HG03460 (cell line): ENCODE results near the gene NUCKS1.
"Not testable (repeated sequence)": the region's sequence is repeated elsewhere in the genome, so short reads cannot be mapped to it uniquely, and the experiment has no call there.

Experiments
- ATAC-seq: cut with Tn5 transposase; IDR thresholded peaks from one replicate; pipeline ENCODE4 v1.9.1; 2021; ENCODE audit not compliant: unreplicated experiment

NUCKS1 gene

GRCh38 chr1:205733438-205734175 lies 16.4 kb downstream of the NUCKS1 start:
- no peak for ATAC-seq

DNA sequence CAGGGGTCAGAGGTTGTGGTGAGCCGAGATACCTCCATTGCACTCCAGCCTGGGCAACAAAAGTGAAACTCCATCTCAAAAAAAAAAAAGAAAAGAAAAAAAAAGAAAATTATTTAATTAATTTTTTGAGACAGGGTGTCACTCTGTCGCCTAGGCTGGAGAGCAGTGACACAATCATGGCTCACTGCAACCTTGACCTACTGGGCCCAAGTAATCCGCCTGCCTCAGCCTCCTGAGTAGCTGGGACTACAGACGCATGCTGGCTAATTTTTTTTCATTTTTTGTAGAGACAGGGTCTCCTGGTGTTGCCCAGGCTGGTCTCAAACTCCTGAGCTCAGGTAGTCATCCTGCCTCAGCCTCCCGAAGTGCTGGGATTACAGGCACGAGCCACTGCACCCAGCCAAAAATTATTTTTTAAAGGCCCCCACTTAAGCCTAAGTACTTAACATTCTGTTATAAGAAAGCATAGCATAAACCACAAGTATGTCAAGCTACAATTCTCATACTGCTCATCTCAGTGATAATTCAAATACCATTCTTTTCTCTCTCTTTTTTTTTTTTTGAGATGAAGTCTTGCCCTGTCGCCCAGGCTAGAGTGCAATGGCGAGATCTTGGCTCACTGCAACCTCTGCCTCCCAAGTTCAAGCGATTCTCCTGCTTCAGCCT lies 19.9 kb downstream of the NUCKS1 start:
- no peak for ATAC-seq

GRCh38 chr1:205726619-205727125 lies 23.3 kb downstream of the NUCKS1 start:
- no peak for ATAC-seq

DNA sequence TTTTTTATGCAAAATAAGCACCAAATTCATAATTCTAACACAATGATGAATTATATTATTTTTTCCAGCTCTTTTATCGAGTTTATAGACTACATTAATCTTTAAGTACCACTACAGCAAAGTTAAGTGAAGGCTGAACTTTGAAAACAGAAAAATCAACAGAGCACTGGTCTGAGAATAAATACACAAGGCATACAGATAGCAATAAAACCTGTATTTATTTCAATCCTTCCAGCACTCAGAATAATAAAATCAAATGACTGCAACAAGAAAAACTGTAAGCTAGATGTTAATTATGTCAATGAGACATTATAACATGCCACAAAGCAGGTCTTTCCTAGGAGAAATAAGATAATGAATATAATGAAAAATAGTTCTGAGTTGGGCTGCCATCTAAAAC lies 24.5 kb downstream of the NUCKS1 start:
- no peak for ATAC-seq

DNA sequence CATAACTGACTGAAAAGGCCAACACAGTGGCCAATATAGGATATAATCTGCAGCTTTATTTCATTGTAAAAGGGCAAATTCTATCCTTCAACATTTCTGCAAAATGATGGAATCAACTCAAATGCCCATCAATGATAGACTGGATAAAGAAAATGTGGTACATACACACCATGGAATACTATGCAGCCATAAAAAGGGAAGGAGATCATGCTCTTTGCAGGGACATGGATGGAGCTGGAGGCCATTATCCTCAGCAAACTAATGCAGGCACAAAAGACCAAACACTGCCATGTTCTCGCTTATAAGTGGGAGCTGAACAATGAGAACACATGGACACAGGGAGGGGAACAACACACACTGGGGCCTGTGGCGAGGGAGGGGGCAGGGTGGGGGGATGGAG lies 29.2 kb downstream of the NUCKS1 start:
- not testable (repeated sequence) for ATAC-seq

DNA sequence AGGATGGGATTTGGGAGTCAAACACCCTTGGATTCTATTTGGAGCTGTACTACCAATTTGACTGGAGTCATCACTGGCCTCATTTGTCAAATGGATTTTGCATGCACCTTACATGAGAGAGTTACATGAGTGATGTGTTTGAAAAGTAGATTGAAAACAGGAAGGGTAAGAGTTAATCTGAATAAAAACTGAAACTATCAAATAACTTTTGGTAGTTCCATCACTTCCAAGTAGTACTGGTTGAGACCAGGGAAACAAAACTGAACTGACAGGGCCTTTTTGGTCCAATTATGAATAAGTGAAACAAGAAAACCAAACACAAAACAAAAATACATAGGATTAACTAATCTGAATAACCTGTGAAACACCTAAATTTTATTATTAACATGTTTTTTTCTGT lies 30.2 kb downstream of the NUCKS1 start:
- ATAC-seq = no peak

- no peak for ATAC-seq
These were observed 31.0 kb downstream of the NUCKS1 start for GRCh38 chr1:205719015-205719414.

DNA sequence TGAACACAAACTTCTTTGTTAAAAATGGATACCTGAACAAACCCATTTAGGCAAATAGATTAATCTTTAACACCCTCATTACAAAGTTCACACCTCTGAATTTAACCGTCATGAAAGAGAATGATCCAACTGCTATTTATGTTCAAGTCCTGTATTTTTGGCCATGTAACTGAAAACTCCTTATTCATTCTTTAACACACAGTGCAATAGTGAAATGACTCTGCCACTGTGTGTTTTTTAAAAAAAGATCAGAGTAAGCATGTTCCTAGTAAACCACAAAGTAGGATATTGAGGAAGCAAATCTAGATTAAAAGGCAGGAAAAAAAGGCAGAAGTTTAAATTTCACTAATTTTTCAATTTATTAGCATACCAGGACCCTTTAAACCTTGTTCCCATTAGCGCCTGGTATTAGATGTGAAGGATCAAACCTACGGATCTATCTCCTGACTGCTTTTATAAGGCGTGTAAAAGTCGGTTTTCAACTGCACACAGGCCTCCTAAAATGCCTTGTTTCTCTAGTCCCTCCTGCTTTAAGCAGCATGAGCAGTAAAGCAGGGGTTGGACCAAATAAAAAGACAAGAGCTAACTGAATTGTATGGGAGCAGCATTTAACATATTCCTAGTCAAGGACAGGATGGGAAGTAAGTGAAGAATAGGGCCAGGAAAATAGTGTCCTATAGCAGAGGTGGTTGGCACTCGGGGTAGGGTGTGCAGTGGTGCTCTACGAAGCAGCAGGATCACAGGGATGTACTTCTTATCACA lies 33.4 kb downstream of the NUCKS1 start:
- no peak for ATAC-seq

DNA sequence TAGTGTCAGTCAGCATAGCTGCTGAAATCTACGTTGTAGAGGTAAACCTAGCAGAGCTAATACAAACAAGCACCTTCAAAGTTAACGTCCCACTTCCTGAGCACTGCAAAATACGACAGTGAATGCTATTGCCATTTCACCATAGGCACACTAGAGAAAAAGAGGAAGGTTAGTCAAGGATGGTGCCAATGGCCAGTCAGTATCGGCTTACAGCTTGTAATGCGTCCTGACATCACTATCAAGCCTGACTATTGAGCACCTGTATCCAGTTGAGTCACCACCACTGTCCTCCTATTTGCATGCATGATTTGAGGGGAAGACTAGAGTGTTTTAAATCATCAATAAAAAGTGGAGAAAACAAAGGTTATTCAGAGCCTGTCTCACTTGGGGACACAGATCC lies 34.4 kb downstream of the NUCKS1 start:
- ATAC-seq = no peak

DNA sequence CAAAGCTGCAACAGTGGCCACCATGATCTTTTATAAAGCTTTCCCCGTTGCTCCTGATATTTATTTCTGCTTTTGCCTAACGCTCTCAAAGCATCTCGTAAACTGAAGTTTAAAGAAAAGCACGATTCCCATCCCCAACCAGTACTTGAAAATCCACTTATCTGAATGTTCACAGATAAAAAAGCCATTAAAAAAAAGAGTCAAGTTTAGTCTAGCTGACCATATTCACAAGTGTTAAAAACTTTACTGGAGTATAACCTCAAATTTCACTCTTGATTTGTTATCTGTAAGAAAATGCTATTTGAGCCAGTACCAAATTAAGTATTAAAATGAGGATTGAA lies 35.1 kb downstream of the NUCKS1 start:
- ATAC-seq = no peak

DNA sequence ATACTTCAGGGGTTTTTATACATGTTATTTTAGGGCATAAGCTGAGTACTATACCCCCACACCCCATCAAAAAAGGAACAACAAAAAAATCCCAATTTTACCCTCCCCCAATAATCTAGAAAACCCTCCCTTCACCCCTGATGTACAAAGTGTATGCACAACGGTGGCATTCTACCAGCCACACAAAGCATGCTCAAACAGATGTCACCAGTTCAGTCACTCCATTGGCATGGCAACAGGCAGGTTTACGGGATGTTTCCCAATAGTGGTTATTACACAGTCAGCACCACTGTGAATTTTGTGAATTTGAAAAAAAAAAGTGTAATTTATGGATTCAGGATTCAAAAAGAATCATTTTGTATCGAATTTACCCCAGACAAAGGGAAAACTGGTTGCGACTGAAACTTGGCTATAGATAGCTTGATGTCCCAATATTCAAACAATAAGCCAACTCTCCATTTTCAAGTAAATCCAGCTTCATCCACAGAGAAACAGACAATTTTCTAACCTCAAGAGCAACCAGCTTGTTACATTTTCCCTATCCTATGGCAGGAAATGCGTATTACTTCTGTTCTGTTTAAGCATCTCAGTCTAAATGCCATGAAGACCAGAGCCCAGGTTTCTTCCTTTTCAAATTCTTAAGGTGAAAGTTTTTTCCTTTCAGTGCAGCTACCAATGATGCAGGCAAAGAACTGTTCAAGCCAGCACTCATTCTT lies 35.6 kb downstream of the NUCKS1 start:
- ATAC-seq = no peak

- ATAC-seq = no peak
These were observed 38.6 kb downstream of the NUCKS1 start for GRCh38 chr1:205711105-205712048.

GRCh38 chr1:205710201-205711062 lies 39.5 kb downstream of the NUCKS1 start:
- ATAC-seq = no peak

DNA sequence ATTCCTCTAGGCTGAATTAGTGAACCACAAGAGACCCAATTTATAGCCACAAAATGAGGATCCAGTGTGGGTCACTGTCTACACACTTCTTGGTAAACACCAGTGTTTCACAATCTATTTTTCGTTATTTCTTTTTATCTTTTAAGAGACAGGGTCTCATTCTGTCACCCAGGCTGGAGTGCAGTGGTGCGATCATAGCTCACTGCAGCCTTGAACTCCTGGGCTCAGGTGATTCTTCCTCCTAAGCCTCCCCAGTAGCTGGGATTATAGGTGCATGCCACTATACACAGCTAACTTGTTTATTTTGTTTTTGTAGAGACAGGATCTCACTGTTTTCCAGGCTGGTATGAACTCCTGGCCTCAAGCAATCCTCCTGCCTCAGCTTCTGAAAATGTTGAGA lies 40.3 kb downstream of the NUCKS1 start:
- ATAC-seq = no peak

GRCh38 chr1:205709059-205709398 lies 41.0 kb downstream of the NUCKS1 start:
- no peak for ATAC-seq

- no peak for ATAC-seq
These were observed 43.1 kb downstream of the NUCKS1 start for GRCh38 chr1:205706601-205707502.

DNA sequence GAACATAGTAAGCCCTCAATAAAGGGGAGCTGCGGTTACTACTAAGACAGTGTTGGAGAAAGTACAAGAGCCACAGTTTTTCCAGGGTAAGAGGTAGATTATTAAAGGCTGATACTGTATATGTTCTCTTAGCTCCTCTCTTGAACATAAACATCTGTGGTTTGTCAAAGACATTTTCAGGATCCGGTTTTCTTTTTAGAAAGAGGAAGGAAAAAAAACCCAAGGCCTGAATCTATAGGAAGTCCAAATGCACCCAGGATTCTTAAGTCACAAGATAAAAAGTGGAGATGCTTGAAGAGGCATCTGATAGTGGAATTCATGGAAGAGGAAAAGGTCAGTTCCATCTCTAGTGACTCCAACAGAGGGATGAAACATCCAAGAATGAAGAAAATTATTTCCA lies 45.1 kb downstream of the NUCKS1 start:
- ATAC-seq = no peak

GRCh38 chr1:205703072-205703471 lies 46.9 kb downstream of the NUCKS1 start:
- no peak for ATAC-seq
